Natural killer cell treated with Interleukin-12 subunit alpha and Interleukin-12 subunit beta and Interleukin-15 and Interleukin-18, amount 100 ng/mL, for 72 hours (primary cell): ENCODE measurements around the gene BUD23. TPM values are rescaled to one million over a fixed set of nuclear protein-coding genes. Genes with fewer than 3 reads are reported as not detected.
A peak's percentile ranks its signal among the peaks of the same experiment; 100 is the strongest.
"Not testable (repeated sequence)": the region's sequence is repeated elsewhere in the genome, so short reads cannot be mapped to it uniquely, and the experiment has no call there.

ENCODE experiments used
- ATAC-seq, 2 donors: fragments of 150-1000 bp; cut with Tn5 transposase in 1 of 2; sonication (Bioruptor Pico), chemical (Tn5 transposase) in 1 of 2; 2 replicates each; pipeline ENCODE4 v1.10.0; 2021
- DNase-seq: peaks from one replicate; pipeline ENCODE4 v3.0.0; 2022; ENCODE audit warnings: low spot score
- H3K27ac Mint-ChIP-seq, 2 donors: 1 replicate in 1 of 2; 2 replicates in 1 of 2; pipeline ENCODE4 v1.8.0; 2022; ENCODE audit warnings: mixed read lengths in 2 of 2, mild to moderate bottlenecking in 1 of 2, moderate library complexity in 1 of 2
- H3K27me3 Mint-ChIP-seq, 2 donors: 1 replicate in 1 of 2; 2 replicates in 1 of 2; pipeline ENCODE4 v1.8.0; 2022; ENCODE audit warnings: mixed read lengths in 2 of 2
- H3K36me3 Mint-ChIP-seq: one replicate; pipeline ENCODE4 v1.8.0; 2022; ENCODE audit warnings: mixed read lengths
- H3K4me1 Mint-ChIP-seq, 2 donors: 1 replicate in 1 of 2; 2 replicates in 1 of 2; pipeline ENCODE4 v1.8.0; 2022; ENCODE audit warnings: low read depth in 2 of 2, mixed read lengths in 2 of 2, mild to moderate bottlenecking in 1 of 2
- H3K4me3 Mint-ChIP-seq: one replicate; pipeline ENCODE4 v1.8.0; 2022; ENCODE audit warnings: mixed read lengths
- H3K9me3 Mint-ChIP-seq: 2 replicates; pipeline ENCODE4 v1.8.0; 2022; ENCODE audit warnings: mixed read lengths
- total RNA-seq, 2 donors: library from RNA; stranded (reverse); gene quantifications; one replicate each; pipeline ENCODE4 v1.2.3, GENCODE V29; 2022

Gene BUD23
- total RNA-seq, 2 donors from 2014 or later, result 76.4 to 99.9 TPM

DNA sequence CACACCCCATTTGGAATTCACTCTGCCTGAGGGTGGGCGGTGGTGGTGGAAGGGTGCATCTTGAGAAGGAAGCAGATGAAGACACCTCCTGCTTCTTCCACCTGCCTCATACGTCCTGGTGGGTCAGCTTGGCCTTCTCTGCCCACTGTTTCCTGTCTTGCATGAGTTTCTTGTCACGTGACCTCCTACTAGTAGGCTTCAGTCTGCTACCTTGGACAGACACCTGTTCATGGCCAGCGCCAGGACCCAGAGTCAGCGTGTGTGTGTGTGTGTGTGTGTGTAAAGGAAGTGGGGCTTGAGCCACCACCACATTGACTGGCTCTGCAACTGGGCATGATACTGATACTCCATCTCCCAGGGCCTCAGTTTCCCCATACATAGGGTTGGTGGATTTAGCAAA lies 32.9 kb upstream of the BUD23 start:
- Mint-ChIP-seq H3K4me3 (no peak overlapping the region), H3K4me1 (peaks cover 15% of the 10 kb centered on the region in 2 donors), H3K27me3 (peaks cover 49 to 56% of the 10 kb centered on the region in 2 donors), H3K27ac (no peak overlapping the region), H3K9me3 (no peaks in the 10 kb centered on the region), H3K36me3 (no peaks in the 10 kb centered on the region)
- no peak for ATAC-seq
- DNase-seq, result no peak

DNA sequence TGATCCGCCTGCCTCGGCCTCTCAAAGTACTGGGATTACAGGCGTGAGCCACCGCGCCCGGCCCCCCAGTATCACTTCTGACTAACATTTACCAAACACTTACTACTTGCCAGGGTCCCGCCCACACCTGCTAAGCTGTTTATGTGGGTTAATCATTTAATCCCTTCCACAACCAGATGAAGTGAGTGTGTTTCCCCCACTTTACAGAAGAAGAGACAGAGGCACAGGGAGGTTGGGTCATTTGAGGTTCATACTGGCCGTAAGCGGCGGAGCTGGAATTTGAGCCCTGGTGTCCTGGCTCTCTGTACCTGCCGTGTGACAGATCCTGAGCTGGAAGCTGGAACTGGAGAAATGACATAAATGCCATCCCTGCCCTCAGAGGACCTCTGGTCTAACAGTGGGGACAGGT lies 30.9 kb upstream of the BUD23 start:
- Mint-ChIP-seq H3K27me3 (peaks cover 39 to 42% of the 10 kb centered on the region in 2 donors), H3K4me1 (peaks cover 15% of the 10 kb centered on the region in 2 donors), H3K27ac (no peak overlapping the region), H3K4me3 (no peak overlapping the region), H3K9me3 (no peaks in the 10 kb centered on the region), H3K36me3 (no peaks in the 10 kb centered on the region)
- ATAC-seq, result no peak
- no peak for DNase-seq

GRCh38 chr7:73655309-73655708 lies 28.1 kb upstream of the BUD23 start:
- not testable (repeated sequence) for H3K27ac Mint-ChIP-seq, H3K9me3 Mint-ChIP-seq, H3K4me3 Mint-ChIP-seq, H3K36me3 Mint-ChIP-seq, ATAC-seq, H3K4me1 Mint-ChIP-seq, DNase-seq
- H3K27me3 Mint-ChIP-seq, result peaks cover 23 to 25% of the 10 kb centered on the region in 2 donors

DNA sequence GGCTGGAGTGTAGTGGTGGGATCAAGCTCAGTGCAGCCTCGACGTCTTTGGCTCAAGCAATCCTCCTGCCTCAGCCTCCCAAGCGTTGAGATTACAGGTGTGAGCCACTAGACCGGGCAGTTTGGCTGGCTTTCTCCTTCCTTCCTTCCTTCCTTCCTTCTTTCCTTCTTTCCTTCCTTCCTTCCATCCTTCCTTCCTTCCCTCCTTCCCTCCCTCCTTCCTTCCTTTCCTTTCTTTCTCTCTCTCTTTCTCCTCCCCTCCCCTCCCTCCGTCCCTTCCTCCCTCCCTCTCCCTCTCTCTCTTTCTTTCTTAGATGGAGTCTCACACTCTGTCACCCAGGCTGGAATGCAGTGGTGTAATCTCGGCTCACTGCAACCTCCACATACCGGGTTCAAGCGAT lies 23.4 kb upstream of the BUD23 start:
- Mint-ChIP-seq H3K9me3 (no peaks in the 10 kb centered on the region), H3K4me1 (no peaks in the 10 kb centered on the region), H3K4me3 (no peak overlapping the region), H3K27me3 (peaks cover 32 to 33% of the 10 kb centered on the region in 2 donors), H3K27ac (no peak overlapping the region), H3K36me3 (peaks cover 6% of the 10 kb centered on the region)
- DNase-seq (no peak), ATAC-seq (no peak)

DNA sequence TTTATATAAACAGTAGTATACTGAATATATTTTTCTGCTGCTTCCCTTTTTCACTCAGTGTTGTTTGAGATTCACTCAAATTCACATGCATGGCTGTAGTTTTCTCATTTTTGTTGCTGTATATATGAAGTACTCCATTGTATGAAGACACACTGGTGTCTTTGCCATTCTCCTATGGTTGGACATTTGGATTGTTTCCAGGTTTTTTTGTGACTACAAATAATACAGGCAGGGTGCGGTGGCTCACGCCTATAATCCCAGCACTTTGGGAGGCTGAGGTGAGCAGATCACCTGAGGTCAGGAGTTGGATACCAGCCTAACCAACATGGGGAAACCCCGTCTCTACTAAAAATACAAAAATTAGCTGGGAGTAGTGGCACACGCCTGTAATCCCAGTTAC lies 22.8 kb upstream of the BUD23 start:
- ATAC-seq, H3K9me3 Mint-ChIP-seq, H3K4me1 Mint-ChIP-seq, H3K4me3 Mint-ChIP-seq, H3K27ac Mint-ChIP-seq, H3K36me3 Mint-ChIP-seq, DNase-seq: not testable (repeated sequence)
- peaks cover 30 to 37% of the 10 kb centered on the region in 2 donors for H3K27me3 Mint-ChIP-seq

GRCh38 chr7:73663033-73663432 lies 20.4 kb upstream of the BUD23 start:
- Mint-ChIP-seq H3K36me3 (peaks cover 6% of the 10 kb centered on the region), H3K4me1 (peaks cover 0 to 4% of the 10 kb centered on the region in 2 donors)

GRCh38 chr7:73667344-73668102 lies 15.9 kb upstream of the BUD23 start, which contains the start of gene VPS37D:
Gene VPS37D (plus strand): TSS chr7:73667831. CDS start chr7:73667959, 128 bp downstream.
- Mint-ChIP-seq H3K4me3 (peak within 1 kb of the TSS; percentile 59), H3K27ac (no peak within 1 kb of the TSS), H3K9me3 (no peaks in the 10 kb centered on the region), H3K27me3 (peaks cover 27 to 33% of the 10 kb centered on the region in 2 donors), H3K36me3 (peaks cover 6% of the 10 kb centered on the region), H3K4me1 (peaks cover 4 to 7% of the 10 kb centered on the region in 2 donors)
- DNase-seq (peak; percentile 91), ATAC-seq (peak; percentile 96)

More at GRCh38 chr7:73663033-73663432, 20.4 kb upstream of the BUD23 start:
- no peak overlapping the region for H3K4me3 Mint-ChIP-seq
- H3K27me3 Mint-ChIP-seq, result peaks cover 29 to 42% of the 10 kb centered on the region in 2 donors
- ATAC-seq (no peak), DNase-seq (no peak)
- no peaks in the 10 kb centered on the region for H3K9me3 Mint-ChIP-seq
- H3K27ac Mint-ChIP-seq, result no peak overlapping the region

GRCh38 chr7:73668103-73668885 lies 15.1 kb upstream of the BUD23 start:
- ATAC-seq (no peak), DNase-seq (no peak)
- no peaks in the 10 kb centered on the region for H3K9me3 Mint-ChIP-seq

GRCh38 chr7:73668886-73669230 lies 14.5 kb upstream of the BUD23 start:
- no peak overlapping the region for H3K27ac Mint-ChIP-seq
- H3K9me3 Mint-ChIP-seq, result no peaks in the 10 kb centered on the region
- DNase-seq (no peak), ATAC-seq (no peak)
- H3K27me3 Mint-ChIP-seq, result peaks cover 20 to 23% of the 10 kb centered on the region in 2 donors
- H3K4me1 Mint-ChIP-seq, result peaks cover 4 to 7% of the 10 kb centered on the region in 2 donors
- no peaks in the 10 kb centered on the region for H3K36me3 Mint-ChIP-seq
- H3K4me3 Mint-ChIP-seq, result peak overlapping the region; percentile 49

More at GRCh38 chr7:73668103-73668885, 15.1 kb upstream of the BUD23 start:
- peaks cover 23 to 27% of the 10 kb centered on the region in 2 donors for H3K27me3 Mint-ChIP-seq
- no peak overlapping the region for H3K27ac Mint-ChIP-seq
- H3K36me3 Mint-ChIP-seq, result peaks cover under 1% of the 10 kb centered on the region
- H3K4me3 Mint-ChIP-seq, result peak overlapping the region; percentile 49
- peaks cover 4 to 7% of the 10 kb centered on the region in 2 donors for H3K4me1 Mint-ChIP-seq

- Mint-ChIP-seq H3K9me3 (no peaks in the 10 kb centered on the region), H3K4me3 (no peak overlapping the region), H3K27me3 (peaks cover 16 to 19% of the 10 kb centered on the region in 2 donors), H3K27ac (no peak overlapping the region), H3K36me3 (no peaks in the 10 kb centered on the region), H3K4me1 (peaks cover 4 to 7% of the 10 kb centered on the region in 2 donors)
- no peak for DNase-seq
- no peak for ATAC-seq
Observed at GRCh38 chr7:73669288-73669701, 14.1 kb upstream of the BUD23 start.

- Mint-ChIP-seq H3K36me3 (no peaks in the 10 kb centered on the region), H3K4me1 (peaks cover 4 to 7% of the 10 kb centered on the region in 2 donors), H3K27me3 (peaks cover 12 to 16% of the 10 kb centered on the region in 2 donors), H3K4me3 (no peak overlapping the region), H3K9me3 (no peaks in the 10 kb centered on the region), H3K27ac (no peak overlapping the region)
- ATAC-seq (no peak), DNase-seq (no peak)
Observed at GRCh38 chr7:73669858-73670385, 13.5 kb upstream of the BUD23 start.

- no peaks in the 10 kb centered on the region for H3K9me3 Mint-ChIP-seq
- ATAC-seq (no peak), DNase-seq (no peak)
- H3K4me3 Mint-ChIP-seq, result no peak overlapping the region
- H3K36me3 Mint-ChIP-seq, result no peaks in the 10 kb centered on the region
- H3K27ac Mint-ChIP-seq, result no peak overlapping the region
- H3K27me3 Mint-ChIP-seq, result peaks cover 6 to 8% of the 10 kb centered on the region in 2 donors
- peaks cover 3 to 4% of the 10 kb centered on the region in 2 donors for H3K4me1 Mint-ChIP-seq
Observed at GRCh38 chr7:73671322-73671661, 12.1 kb upstream of the BUD23 start.

DNA sequence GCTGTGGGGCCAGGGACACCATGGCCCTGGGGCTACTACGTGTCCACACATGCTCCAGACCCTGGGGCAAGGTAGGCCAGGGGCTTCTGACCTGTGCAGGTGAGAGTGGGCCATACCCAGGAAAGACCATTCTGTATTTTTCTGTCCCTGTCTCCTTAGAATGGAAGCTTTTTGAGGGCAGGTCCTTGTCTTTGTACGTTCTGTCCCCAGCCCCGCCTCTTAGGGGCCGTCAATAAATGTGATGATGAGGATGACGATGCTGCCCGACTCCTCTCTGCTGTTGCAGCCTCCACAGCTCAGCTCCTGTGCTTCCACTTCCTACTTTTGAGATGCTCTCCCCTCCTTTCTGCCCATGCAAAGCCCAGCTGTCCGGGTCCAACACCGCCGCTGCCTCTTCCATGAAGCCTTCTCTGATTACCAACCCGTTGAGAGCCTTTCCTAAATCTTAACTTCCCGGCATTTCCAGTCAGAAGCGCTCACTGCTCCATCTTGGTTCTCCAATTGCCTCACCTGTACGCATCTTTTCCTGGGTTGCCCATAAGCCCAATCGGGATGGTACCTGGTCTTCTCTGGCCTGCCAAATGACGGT lies 11.4 kb upstream of the BUD23 start:
- H3K9me3 Mint-ChIP-seq, result no peaks in the 10 kb centered on the region
- ATAC-seq (no peak), DNase-seq (no peak)
- H3K36me3 Mint-ChIP-seq, result no peaks in the 10 kb centered on the region
- no peak overlapping the region for H3K4me3 Mint-ChIP-seq
- H3K4me1 Mint-ChIP-seq, result peaks cover 3 to 4% of the 10 kb centered on the region in 2 donors
- no peak overlapping the region for H3K27ac Mint-ChIP-seq
- peaks cover 6 to 8% of the 10 kb centered on the region in 2 donors for H3K27me3 Mint-ChIP-seq
